Caco-2 (cell line): ENCODE data around the gene ZBTB2. TPM values are rescaled to one million over a fixed set of nuclear protein-coding genes. Genes with fewer than 3 reads are reported as not detected.
"Not testable (repeated sequence)": the region's sequence is repeated elsewhere in the genome, so short reads cannot be mapped to it uniquely, and the experiment has no call there.

ENCODE experiments used
- BruUV-seq: library from RNA; stranded (reverse); fragments of 400-500 nt; replicated peaks from 2 replicates; lab custom pipeline; 2021; lab: Mats Ljungman, UMichigan
- CTCF ChIA-PET: fragments of 300-600 bp; sonication (Branson Sonifier 250); formaldehyde crosslinking; loops from one replicate; lab custom pipeline; 2022; ENCODE audit warnings: antibody characterized with exemption; lab: Charles Lee
- POLR2A ChIA-PET: fragments of 300-600 bp; sonication (Branson Sonifier 250); formaldehyde crosslinking; loops from one replicate; lab custom pipeline; 2022; ENCODE audit warnings: antibody characterized with exemption; lab: Charles Lee
- DNase-seq, 2 experiments: peaks; one replicate each; pipeline versions ENCODE4 v3.0.0 to v3.0.0-alpha.2; 2020 to 2022
- H3K27me3 ChIP-seq: replicated peaks from 2 replicates; pipeline ENCODE4 v1.6.0; 2011; ENCODE audit warnings: low read length; ENCODE audit not compliant: control insufficient read depth, insufficient read depth
- H3K36me3 ChIP-seq: 2 replicates; pipeline ENCODE4 v1.5.1; 2011; ENCODE audit warnings: low read length; ENCODE audit not compliant: control insufficient read depth, insufficient read depth
- H3K4me1 ChIP-seq: fragments of 250-450 bp; sonication (Bioruptor Pico); 2 replicates; pipeline ENCODE4 v1.5.1; 2020; ENCODE audit warnings: mild to moderate bottlenecking
- H3K4me3 ChIP-seq: 2 replicates; pipeline ENCODE4 v1.5.1; 2011; ENCODE audit warnings: low read depth, mild to moderate bottlenecking, control low read depth, low read length
- H3K9me3 ChIP-seq: fragments of 250-450 bp; sonication (Bioruptor Pico); 2 replicates; pipeline ENCODE4 v1.5.1; 2020; ENCODE audit warnings: mild to moderate bottlenecking, moderate library complexity
- H3K27ac Mint-ChIP-seq: one replicate; pipeline ENCODE4 v1.8.0; 2022; ENCODE audit warnings: mixed read lengths; ENCODE audit not compliant: unreplicated experiment
- H3K27me3 Mint-ChIP-seq: one replicate; pipeline ENCODE4 v1.8.0; 2022; ENCODE audit warnings: mixed read lengths; ENCODE audit not compliant: insufficient read depth, unreplicated experiment
- H3K36me3 Mint-ChIP-seq: one replicate; pipeline ENCODE4 v1.8.0; 2022; ENCODE audit warnings: mild to moderate bottlenecking, mixed read lengths; ENCODE audit not compliant: insufficient read depth, unreplicated experiment
- H3K4me1 Mint-ChIP-seq: one replicate; pipeline ENCODE4 v1.8.0; 2022; ENCODE audit warnings: low read depth, mixed read lengths; ENCODE audit not compliant: unreplicated experiment
- H3K4me3 Mint-ChIP-seq: one replicate; pipeline ENCODE4 v1.8.0; 2022; ENCODE audit warnings: mild to moderate bottlenecking, moderate library complexity, mixed read lengths; ENCODE audit not compliant: unreplicated experiment
- H3K9me3 Mint-ChIP-seq: one replicate; pipeline ENCODE4 v1.8.0; 2022; ENCODE audit warnings: mixed read lengths; ENCODE audit not compliant: unreplicated experiment
- intact Hi-C: fragments of 100-400 bp; cut with micrococcal nuclease; formaldehyde crosslinking; loops from one replicate; pipeline ENCODE4 v1.10.0; 2022; ENCODE audit not compliant: unreplicated experiment
- total RNA-seq: library from RNA; stranded (reverse); gene quantifications from 2 replicates; pipeline ENCODE4 v1.2.3, GENCODE V29; 2022
- TF ChIP-seq, protein P1 (sequence below), 2 experiments: fragments of 200-600 bp in 1 of 2; IDR thresholded peaks; 1 replicate in 1 of 2; 2 replicates in 1 of 2; pipeline versions ENCODE4 v1.5.1 to v1.8.0; 2011 to 2022; ENCODE audit warnings: antibody characterized with exemption in 1 of 2, control low read depth in 1 of 2, inconsistent platforms in 1 of 2, low read depth in 1 of 2, low read length in 1 of 2, mild to moderate bottlenecking in 1 of 2, moderate library complexity in 1 of 2; ENCODE audit not compliant: insufficient read depth in 1 of 2, severe bottlenecking in 1 of 2, unreplicated experiment in 1 of 2

The ZBTB2 gene
- total RNA-seq, 1 experiment from 2014 or later, result 23.9 TPM

GRCh38 chr6:151320140-151320539 is 71.2 kb downstream of the ZBTB2 start:
- Histone ChIP-seq H3K27me3 (0 out of 2 replicates have a peak, but pooled peaks cover 4% of the 10 kb centered on the region), H3K4me1 (peaks cover 3% of the 10 kb centered on the region; the same call in 1 of the 2 replicates), H3K36me3 (no peaks in the 10 kb centered on the region), H3K4me3 (no peak overlapping the region), H3K9me3 (no peaks in the 10 kb centered on the region)
- POLR2A ChIA-PET, result no interaction called here
- TF ChIP-seq, protein P1, sequence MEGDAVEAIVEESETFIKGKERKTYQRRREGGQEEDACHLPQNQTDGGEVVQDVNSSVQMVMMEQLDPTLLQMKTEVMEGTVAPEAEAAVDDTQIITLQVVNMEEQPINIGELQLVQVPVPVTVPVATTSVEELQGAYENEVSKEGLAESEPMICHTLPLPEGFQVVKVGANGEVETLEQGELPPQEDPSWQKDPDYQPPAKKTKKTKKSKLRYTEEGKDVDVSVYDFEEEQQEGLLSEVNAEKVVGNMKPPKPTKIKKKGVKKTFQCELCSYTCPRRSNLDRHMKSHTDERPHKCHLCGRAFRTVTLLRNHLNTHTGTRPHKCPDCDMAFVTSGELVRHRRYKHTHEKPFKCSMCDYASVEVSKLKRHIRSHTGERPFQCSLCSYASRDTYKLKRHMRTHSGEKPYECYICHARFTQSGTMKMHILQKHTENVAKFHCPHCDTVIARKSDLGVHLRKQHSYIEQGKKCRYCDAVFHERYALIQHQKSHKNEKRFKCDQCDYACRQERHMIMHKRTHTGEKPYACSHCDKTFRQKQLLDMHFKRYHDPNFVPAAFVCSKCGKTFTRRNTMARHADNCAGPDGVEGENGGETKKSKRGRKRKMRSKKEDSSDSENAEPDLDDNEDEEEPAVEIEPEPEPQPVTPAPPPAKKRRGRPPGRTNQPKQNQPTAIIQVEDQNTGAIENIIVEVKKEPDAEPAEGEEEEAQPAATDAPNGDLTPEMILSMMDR (IDR thresholded peaks at IDR 0.05; ENCODE audit: insufficient read depth in 1 of 2, low read depth in 1 of 2, low read length in 1 of 2, severe bottlenecking in 1 of 2, unreplicated experiment in 1 of 2), result no peak
- no TSS peak for BruUV-seq
- Mint-ChIP-seq H3K9me3 (peaks cover 16% of the 10 kb centered on the region), H3K36me3 (peaks cover 11% of the 10 kb centered on the region), H3K4me1 (no peaks in the 10 kb centered on the region), H3K4me3 (no peak overlapping the region), H3K27me3 (peaks cover 11% of the 10 kb centered on the region), H3K27ac (no peak overlapping the region)
- no peak for DNase-seq
- intact Hi-C loops, result loop anchor here (5.0 kb wide), 1 partner anchor 68 kb away; no protein-coding TSS in a partner anchor
- CTCF ChIA-PET, result no interaction called here

DNA sequence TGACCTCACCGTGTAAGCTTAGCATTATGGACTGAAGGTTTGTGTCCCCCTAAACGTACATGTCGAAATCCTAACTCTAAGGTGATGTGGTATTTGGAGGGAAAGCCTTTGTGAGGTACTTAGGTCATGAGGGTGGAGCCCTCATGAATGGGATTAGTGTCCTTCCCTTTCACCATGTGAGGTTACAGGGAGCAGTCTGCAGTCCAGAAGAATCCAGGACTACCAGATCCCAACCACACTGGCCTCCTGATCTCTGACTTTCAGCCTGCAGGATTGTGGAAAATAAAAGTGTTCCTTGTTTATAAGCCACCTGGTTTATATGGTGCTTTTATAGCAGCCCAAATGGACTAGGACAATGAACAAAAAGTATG is 73.4 kb downstream of the ZBTB2 start:
- CTCF ChIA-PET, result no interaction called here
- Mint-ChIP-seq H3K27ac (no peak overlapping the region), H3K4me3 (no peak overlapping the region), H3K9me3 (peaks cover 16% of the 10 kb centered on the region), H3K4me1 (no peaks in the 10 kb centered on the region), H3K36me3 (peaks cover 11% of the 10 kb centered on the region), H3K27me3 (peaks cover 11% of the 10 kb centered on the region)
- no TSS peak for BruUV-seq
- Histone ChIP-seq H3K27me3 (0 out of 2 replicates have a peak, but pooled peaks cover 2% of the 10 kb centered on the region), H3K4me3 (no peak overlapping the region), H3K9me3 (no peaks in the 10 kb centered on the region), H3K36me3 (no peaks in the 10 kb centered on the region), H3K4me1 (0 out of 2 replicates have a peak, but pooled peaks cover 5% of the 10 kb centered on the region)
- POLR2A ChIA-PET, result no interaction called here
- DNase-seq, result no peak
- intact Hi-C loops, result no loop called here
- TF ChIP-seq, protein P1 (IDR thresholded peaks at IDR 0.05; ENCODE audit: insufficient read depth in 1 of 2, low read depth in 1 of 2, low read length in 1 of 2, severe bottlenecking in 1 of 2, unreplicated experiment in 1 of 2), result no peak

- Mint-ChIP-seq H3K9me3 (peaks cover 16% of the 10 kb centered on the region), H3K27ac (no peak overlapping the region), H3K27me3 (peaks cover 7% of the 10 kb centered on the region), H3K36me3 (peaks cover 6% of the 10 kb centered on the region), H3K4me1 (no peaks in the 10 kb centered on the region), H3K4me3 (no peak overlapping the region)
- H3K4me1 ChIP-seq, result 0 out of 2 replicates have a peak, but pooled peaks cover 6% of the 10 kb centered on the region
- H3K27me3 ChIP-seq, result 0 out of 2 replicates have a peak, but pooled peaks cover 2% of the 10 kb centered on the region
- DNase-seq, result no peak
- H3K9me3 ChIP-seq, result no peaks in the 10 kb centered on the region
- ChIA-PET CTCF (no interaction called here), POLR2A (no interaction called here)
- H3K36me3 ChIP-seq, result no peaks in the 10 kb centered on the region
- intact Hi-C loops, result no loop called here
- no peak overlapping the region for H3K4me3 ChIP-seq
- no TSS peak for BruUV-seq
- TF ChIP-seq, protein P1 (IDR thresholded peaks at IDR 0.05; ENCODE audit: insufficient read depth in 1 of 2, low read depth in 1 of 2, low read length in 1 of 2, severe bottlenecking in 1 of 2, unreplicated experiment in 1 of 2), result no peak
Observed at GRCh38 chr6:151317103-151317994, 74.0 kb downstream of the ZBTB2 start.

GRCh38 chr6:151315661-151316060 is 75.7 kb downstream of the ZBTB2 start:
- H3K4me1 ChIP-seq, intact Hi-C loops, H3K4me3 Mint-ChIP-seq, CTCF ChIA-PET, POLR2A ChIA-PET, H3K27ac Mint-ChIP-seq, H3K36me3 Mint-ChIP-seq, H3K36me3 ChIP-seq, H3K4me1 Mint-ChIP-seq, H3K4me3 ChIP-seq, H3K9me3 ChIP-seq, BruUV-seq, H3K27me3 Mint-ChIP-seq, H3K27me3 ChIP-seq, DNase-seq: not testable (repeated sequence)
- peaks cover 12% of the 10 kb centered on the region for H3K9me3 Mint-ChIP-seq
